Measurements from ENCODE around the gene ERI3.

ERI3 gene

GRCh38 chr1:44251486-44251885, 103.6 kb downstream of the ERI3 start:
- Mint-ChIP-seq H3K27me3 (no peaks in the 10 kb centered on the region), H3K4me1 (ENCODE audit: low read depth in 2 of 2) (no peaks in the 10 kb centered on the region), H3K9me3 (no peaks in the 10 kb centered on the region), H3K36me3 (ENCODE audit: insufficient read depth) (no peaks in the 10 kb centered on the region), H3K27ac (no peak overlapping the region), H3K4me3 (no peak overlapping the region)
- ATAC-seq (replicated peaks) (no peak), DNase-seq (no peak)

DNA sequence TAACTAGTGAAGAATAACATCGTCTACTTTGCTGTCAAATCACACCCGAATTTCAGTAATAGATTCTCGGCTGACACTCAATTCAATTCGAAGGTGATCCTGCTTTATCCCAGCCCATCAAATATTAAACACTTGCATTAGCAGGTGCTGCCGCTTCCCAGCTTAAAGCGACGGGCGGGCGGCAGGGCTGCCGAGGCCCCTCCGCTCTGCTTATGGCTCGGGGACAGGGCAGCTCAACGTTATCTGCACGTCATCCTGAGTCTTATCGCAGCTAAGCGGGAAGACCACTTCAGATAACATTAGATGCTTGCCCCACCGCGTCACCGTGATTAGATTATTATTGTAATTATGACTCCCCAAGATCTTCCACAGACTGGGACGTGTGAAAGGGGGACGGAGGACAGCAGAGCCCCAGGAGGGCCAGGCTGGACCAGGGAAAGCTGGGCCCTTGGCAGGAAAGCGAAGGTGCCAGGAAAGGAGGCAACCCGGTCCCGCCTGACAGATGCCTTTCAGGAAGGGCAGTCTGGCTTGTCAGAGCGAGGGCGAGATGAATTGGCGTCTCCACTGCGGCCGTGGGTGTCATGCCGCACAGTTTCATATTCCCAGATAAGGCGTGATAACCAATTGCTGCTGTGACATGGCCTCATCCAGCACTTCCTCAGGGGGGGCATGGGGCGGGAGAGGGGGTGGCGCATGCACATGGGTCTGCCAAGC, 104.8 kb downstream of the ERI3 start:
- H3K4me3 Mint-ChIP-seq = no peak overlapping the region

GRCh38 chr1:44249543-44249942, 105.5 kb downstream of the ERI3 start:
- peaks cover 2 to 6% of the 10 kb centered on the region in 2 donors for H3K4me1 Mint-ChIP-seq (ENCODE audit: low read depth in 2 of 2)
- no peaks in the 10 kb centered on the region for H3K27me3 Mint-ChIP-seq
- no peak for ATAC-seq (replicated peaks)

More for the DNA sequence above, 104.8 kb downstream of the ERI3 start:
- DNase-seq (no peak), ATAC-seq (replicated peaks) (no peak)
- Mint-ChIP-seq H3K27ac (no peak overlapping the region), H3K4me1 (ENCODE audit: low read depth in 2 of 2) (peaks cover 1 to 6% of the 10 kb centered on the region in 2 donors), H3K27me3 (no peaks in the 10 kb centered on the region), H3K9me3 (no peaks in the 10 kb centered on the region), H3K36me3 (ENCODE audit: insufficient read depth) (no peaks in the 10 kb centered on the region)

GRCh38 chr1:44246806-44247205, 108.3 kb downstream of the ERI3 start:
- ATAC-seq (replicated peaks) (no peak), DNase-seq (no peak)
- Mint-ChIP-seq H3K27me3 (no peaks in the 10 kb centered on the region), H3K4me1 (ENCODE audit: low read depth in 2 of 2) (peaks cover 2 to 6% of the 10 kb centered on the region in 2 donors), H3K36me3 (ENCODE audit: insufficient read depth) (peaks cover 5% of the 10 kb centered on the region), H3K27ac (no peak overlapping the region), H3K4me3 (no peak overlapping the region), H3K9me3 (no peaks in the 10 kb centered on the region)

More at GRCh38 chr1:44249543-44249942, 105.5 kb downstream of the ERI3 start:
- Mint-ChIP-seq H3K27ac (no peak overlapping the region), H3K4me3 (no peak overlapping the region), H3K36me3 (ENCODE audit: insufficient read depth) (no peaks in the 10 kb centered on the region), H3K9me3 (no peaks in the 10 kb centered on the region)
- no peak for DNase-seq

DNA sequence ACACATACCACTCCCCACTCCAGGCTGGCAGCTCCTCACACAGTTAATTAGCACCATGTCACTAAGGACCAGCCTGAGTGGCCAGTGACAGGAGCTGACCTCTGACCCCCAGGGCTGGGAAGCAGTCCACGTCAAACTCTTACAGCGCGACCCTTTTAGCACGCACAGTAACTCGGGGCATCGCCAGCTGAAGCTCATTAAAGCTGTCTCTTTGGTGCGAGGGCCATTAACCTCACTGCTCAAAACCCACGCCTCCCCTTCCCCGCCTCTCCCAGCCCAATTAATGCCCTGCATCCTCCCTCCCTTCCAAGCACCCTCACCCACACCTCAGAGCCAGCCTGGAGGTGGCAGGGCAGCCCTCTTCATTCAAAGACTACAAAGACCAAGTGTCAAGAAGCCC, 110.1 kb downstream of the ERI3 start:
- DNase-seq (no peak), ATAC-seq (replicated peaks) (no peak)
- Mint-ChIP-seq H3K36me3 (ENCODE audit: insufficient read depth) (peaks cover 5% of the 10 kb centered on the region), H3K9me3 (no peaks in the 10 kb centered on the region), H3K4me1 (ENCODE audit: low read depth in 2 of 2) (peaks cover 4 to 6% of the 10 kb centered on the region in 2 donors), H3K4me3 (no peak overlapping the region), H3K27me3 (no peaks in the 10 kb centered on the region), H3K27ac (peak overlapping the region; percentile 13 to 49)

- Mint-ChIP-seq H3K4me3 (no peak overlapping the region), H3K9me3 (no peaks in the 10 kb centered on the region), H3K27me3 (no peaks in the 10 kb centered on the region), H3K36me3 (ENCODE audit: insufficient read depth) (peaks cover 5% of the 10 kb centered on the region), H3K27ac (peak overlapping the region in 1 of 2 donors; percentile 49), H3K4me1 (ENCODE audit: low read depth in 2 of 2) (peaks cover 4 to 6% of the 10 kb centered on the region in 2 donors)
- ATAC-seq (replicated peaks) = no peak
- DNase-seq = no peak
These were observed 111.1 kb downstream of the ERI3 start for GRCh38 chr1:44243782-44244495.

- peaks cover 6 to 9% of the 10 kb centered on the region in 2 donors for H3K4me1 Mint-ChIP-seq (ENCODE audit: low read depth in 2 of 2)
- H3K36me3 Mint-ChIP-seq (ENCODE audit: insufficient read depth) = peaks cover 8% of the 10 kb centered on the region
- no peak overlapping the region for H3K4me3 Mint-ChIP-seq
- DNase-seq (no peak), ATAC-seq (replicated peaks) (no peak)
- H3K27ac Mint-ChIP-seq = peak overlapping the region in 1 of 2 donors; percentile 41
- no peaks in the 10 kb centered on the region for H3K9me3 Mint-ChIP-seq
- H3K27me3 Mint-ChIP-seq = no peaks in the 10 kb centered on the region
These were observed 112.3 kb downstream of the ERI3 start for GRCh38 chr1:44242746-44243145.

DNA sequence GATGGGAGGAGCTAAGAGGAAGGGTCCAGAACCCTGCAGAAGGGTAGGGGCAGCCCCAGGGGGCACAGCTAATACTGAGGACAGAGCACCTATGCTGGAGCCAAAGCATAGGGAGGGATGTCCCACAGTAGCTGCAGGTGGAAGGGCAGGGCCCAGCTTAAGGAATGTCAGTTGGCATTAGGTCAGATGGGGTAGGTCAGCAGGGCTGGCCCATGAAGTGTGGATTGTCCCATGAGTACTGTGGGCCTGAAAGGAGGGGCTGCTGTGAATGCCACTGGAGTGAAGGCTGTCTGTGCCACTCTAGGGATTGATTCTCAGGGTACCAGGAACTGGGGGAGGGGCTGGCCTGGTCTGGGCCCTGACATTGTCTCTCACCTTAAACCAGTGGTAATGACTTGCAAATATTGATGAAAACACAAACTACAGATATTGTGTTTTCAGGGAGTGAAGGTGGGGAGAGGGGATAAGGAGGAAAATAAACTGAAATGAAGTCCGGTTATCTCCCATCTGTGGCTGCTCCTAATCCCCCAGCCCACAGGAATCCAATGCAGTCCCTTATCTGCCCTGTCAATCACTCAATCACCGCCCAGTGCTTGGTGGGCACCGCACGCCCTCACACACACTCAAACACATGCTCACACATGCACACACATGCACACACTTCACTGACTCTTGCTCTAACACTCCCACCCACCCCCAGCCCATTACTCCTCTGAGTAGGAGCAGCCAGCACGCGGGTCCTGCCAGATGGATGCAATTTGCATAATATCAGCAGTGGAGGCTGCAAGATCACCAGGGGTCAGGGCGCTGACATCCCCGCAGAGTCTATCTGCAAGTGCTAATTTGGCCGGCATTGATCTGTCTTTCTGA, 114.0 kb downstream of the ERI3 start:
- peak overlapping the region in 1 of 2 donors; percentile 44 for H3K27ac Mint-ChIP-seq

GRCh38 chr1:44239961-44240371, 115.1 kb downstream of the ERI3 start:
- ATAC-seq (replicated peaks) (no peak), DNase-seq (no peak)
- Mint-ChIP-seq H3K4me1 (ENCODE audit: low read depth in 2 of 2) (peaks cover 4 to 6% of the 10 kb centered on the region in 2 donors), H3K27me3 (no peaks in the 10 kb centered on the region), H3K27ac (no peak overlapping the region), H3K9me3 (no peaks in the 10 kb centered on the region), H3K36me3 (ENCODE audit: insufficient read depth) (peaks cover 8% of the 10 kb centered on the region), H3K4me3 (no peak overlapping the region)

More for the DNA sequence above, 114.0 kb downstream of the ERI3 start:
- H3K4me3 Mint-ChIP-seq = no peak overlapping the region
- no peak for DNase-seq
- H3K4me1 Mint-ChIP-seq (ENCODE audit: low read depth in 2 of 2) = peaks cover 7 to 9% of the 10 kb centered on the region in 2 donors
- peaks cover 8% of the 10 kb centered on the region for H3K36me3 Mint-ChIP-seq (ENCODE audit: insufficient read depth)
- no peak for ATAC-seq (replicated peaks)
- H3K9me3 Mint-ChIP-seq = no peaks in the 10 kb centered on the region
- no peaks in the 10 kb centered on the region for H3K27me3 Mint-ChIP-seq

GRCh38 chr1:44239331-44239960, 115.6 kb downstream of the ERI3 start:
- peaks cover 8% of the 10 kb centered on the region for H3K36me3 Mint-ChIP-seq (ENCODE audit: insufficient read depth)
- ATAC-seq (replicated peaks) = no peak
- no peaks in the 10 kb centered on the region for H3K9me3 Mint-ChIP-seq
- H3K4me1 Mint-ChIP-seq (ENCODE audit: low read depth in 2 of 2) = peaks cover 4 to 6% of the 10 kb centered on the region in 2 donors
- H3K27me3 Mint-ChIP-seq = no peaks in the 10 kb centered on the region
- DNase-seq = no peak
- H3K4me3 Mint-ChIP-seq = no peak overlapping the region
- no peak overlapping the region for H3K27ac Mint-ChIP-seq

- Mint-ChIP-seq H3K27me3 (no peaks in the 10 kb centered on the region), H3K27ac (no peak overlapping the region), H3K9me3 (no peaks in the 10 kb centered on the region), H3K36me3 (ENCODE audit: insufficient read depth) (peaks cover 6% of the 10 kb centered on the region), H3K4me3 (no peak overlapping the region), H3K4me1 (ENCODE audit: low read depth in 2 of 2) (peaks cover 4 to 6% of the 10 kb centered on the region in 2 donors)
- ATAC-seq (replicated peaks) (no peak), DNase-seq (no peak)
These were observed 116.4 kb downstream of the ERI3 start for GRCh38 chr1:44238660-44239059.

DNA sequence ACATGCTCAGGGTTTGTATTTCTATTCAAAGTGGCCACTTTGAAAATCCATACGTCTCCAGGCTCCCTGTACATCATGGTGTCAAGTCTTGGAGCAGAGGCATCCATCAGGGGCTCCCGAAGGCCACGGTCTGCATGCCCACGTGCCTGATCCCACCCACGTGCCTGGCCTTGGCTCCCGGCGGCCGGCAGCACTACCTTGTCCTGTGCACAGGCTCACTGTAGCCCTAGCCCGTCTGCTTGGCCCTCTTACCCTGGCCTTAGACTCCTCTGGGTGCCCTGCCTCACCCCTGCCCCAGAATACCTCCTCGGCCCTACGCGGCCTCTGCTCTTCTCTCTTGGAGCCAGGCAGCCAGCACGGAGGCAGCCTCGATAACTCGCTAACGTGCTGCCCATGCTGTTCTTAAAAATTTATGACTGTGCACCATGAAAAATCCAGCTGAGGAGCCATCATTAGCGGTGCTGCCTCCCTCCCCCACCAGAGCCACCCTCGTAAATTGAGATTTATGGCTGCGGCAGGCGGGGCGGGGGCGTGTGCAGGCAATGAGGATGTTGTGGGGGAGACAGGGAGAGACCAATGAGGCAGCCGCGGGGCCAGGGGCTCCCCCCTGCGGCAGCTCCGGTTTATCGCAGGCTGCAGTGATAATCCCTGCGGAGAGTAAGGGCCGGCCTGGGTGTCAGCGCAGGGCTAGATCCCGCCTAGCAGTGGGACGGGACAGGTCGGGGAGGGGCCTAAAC, 117.2 kb downstream of the ERI3 start:
- ATAC-seq (replicated peaks) (peak; percentile 59), DNase-seq (peak in 1 of 3 experiments; percentile 16)
- no peaks in the 10 kb centered on the region for H3K27me3 Mint-ChIP-seq
- H3K4me3 Mint-ChIP-seq = no peak overlapping the region
- H3K9me3 Mint-ChIP-seq = no peaks in the 10 kb centered on the region
- H3K27ac Mint-ChIP-seq = no peak overlapping the region
- H3K4me1 Mint-ChIP-seq (ENCODE audit: low read depth in 2 of 2) = peaks cover 4 to 6% of the 10 kb centered on the region in 2 donors
- peaks cover 3% of the 10 kb centered on the region for H3K36me3 Mint-ChIP-seq (ENCODE audit: insufficient read depth)
